RWPE1 (cell line): ENCODE data around the gene MYO9A.
"Not testable (repeated sequence)": the region's sequence is repeated elsewhere in the genome, so short reads cannot be mapped to it uniquely, and the experiment has no call there.

Experiments
- CTCF ChIA-PET: fragments of 350-600 bp; sonication (Branson Sonifier 250); formaldehyde crosslinking; extraction: SDS; loops from one replicate; lab custom pipeline; 2021; lab: Yijun Ruan, JAX
- POLR2A ChIA-PET: fragments of 400-600 bp; formaldehyde crosslinking; extraction: SDS; loops from one replicate; lab custom pipeline; 2020; ENCODE audit warnings: antibody characterized with exemption; ENCODE audit not compliant: low non-redundant PET; lab: Yijun Ruan, JAX
- DNase-seq: peaks from one replicate; pipeline ENCODE4 v3.0.0; 2012; ENCODE audit warnings: low spot score
- H3K27ac ChIP-seq: fragments of 450-650 bp; 2 replicates; pipeline ENCODE4 v1.5.1; 2017
- CTCF ChIP-seq: fragments of 450-650 bp; conservative IDR thresholded peaks from 2 replicates; pipeline ENCODE4 v1.5.1; 2017; ENCODE audit warnings: low read depth, mild to moderate bottlenecking

Gene MYO9A

GRCh38 chr15:72058585-72058984, 59.4 kb downstream of the MYO9A start:
- no peak for TF ChIP-seq CTCF
- DNase-seq: no peak
- CTCF ChIA-PET: interaction anchor here (0.5 to 0.7 kb wide), 2 partner anchors 550 to 1189 kb away, joined by 3 read pairs; no protein-coding TSS in a partner anchor
- POLR2A ChIA-PET: no interaction called here
- H3K27ac ChIP-seq: no peak overlapping the region

GRCh38 chr15:72057548-72058091, 60.3 kb downstream of the MYO9A start:
- H3K27ac ChIP-seq: no peak overlapping the region
- POLR2A ChIA-PET: no interaction called here
- CTCF ChIA-PET: interaction anchor here (0.5 to 0.6 kb wide), 3 partner anchors 50 to 1144 kb away, joined by 3 to 4 read pairs (median 3); no protein-coding TSS in a partner anchor
- TF ChIP-seq CTCF: no peak
- DNase-seq: no peak

- CTCF ChIA-PET, H3K27ac ChIP-seq, POLR2A ChIA-PET, DNase-seq: not testable (repeated sequence)
These were observed 61.7 kb downstream of the MYO9A start for GRCh38 chr15:72056217-72056616.

GRCh38 chr15:72053297-72053696, 64.7 kb downstream of the MYO9A start:
- H3K27ac ChIP-seq, DNase-seq, POLR2A ChIA-PET: not testable (repeated sequence)
- CTCF ChIA-PET: interaction anchor here (0.6 kb wide), 1 partner anchor 87 kb away, joined by 5 read pairs; no protein-coding TSS in a partner anchor

- CTCF ChIA-PET: interaction anchor here (0.6 kb wide), 1 partner anchor 281 kb away, joined by 4 read pairs; no protein-coding TSS in a partner anchor
- no peak overlapping the region for H3K27ac ChIP-seq
These were observed 67.2 kb downstream of the MYO9A start for GRCh38 chr15:72050700-72051099.

GRCh38 chr15:72047020-72047419, 70.9 kb downstream of the MYO9A start:
- ChIA-PET CTCF (no interaction called here), POLR2A (no interaction called here)
- DNase-seq: no peak
- no peak for TF ChIP-seq CTCF
- no peak overlapping the region for H3K27ac ChIP-seq

More at GRCh38 chr15:72050700-72051099, 67.2 kb downstream of the MYO9A start:
- no peak for DNase-seq
- POLR2A ChIA-PET: no interaction called here
- no peak for TF ChIP-seq CTCF

GRCh38 chr15:72044956-72045355, 73.0 kb downstream of the MYO9A start:
- POLR2A ChIA-PET: no interaction called here
- CTCF ChIA-PET: no interaction called here
- no peak overlapping the region for H3K27ac ChIP-seq
- DNase-seq: no peak
- no peak for TF ChIP-seq CTCF
